H9 (cell line): ENCODE results near the gene C2orf78. TPM values are rescaled to one million over a fixed set of nuclear protein-coding genes. Genes with fewer than 3 reads are reported as not detected.

Source experiments
- DNase-seq: peaks from one replicate; pipeline ENCODE4 v3.0.0-alpha.2; 2017
- H2AFZ ChIP-seq: one replicate; pipeline ENCODE4 v1.6.1; 2013; ENCODE audit warnings: mild to moderate bottlenecking, low read length, control low read depth, moderate library complexity
- H2AK5ac ChIP-seq: 2 replicates; pipeline ENCODE4 v1.6.1; 2013; ENCODE audit warnings: low read length, control low read depth, mixed read lengths; ENCODE audit not compliant: insufficient read length
- H2BK120ac ChIP-seq: one replicate; pipeline ENCODE4 v1.6.1; 2013; ENCODE audit warnings: low read depth, mild to moderate bottlenecking, low read length, control low read depth, inconsistent platforms; ENCODE audit not compliant: poor library complexity, severe bottlenecking
- H2BK12ac ChIP-seq: 2 replicates; pipeline ENCODE4 v1.6.1; 2013; ENCODE audit warnings: low read length, control low read depth, mixed read lengths, low read depth; ENCODE audit not compliant: insufficient read length
- H2BK15ac ChIP-seq: 2 replicates; pipeline ENCODE4 v1.6.1; 2013; ENCODE audit warnings: low read depth, low read length, control low read depth
- H2BK20ac ChIP-seq: one replicate; pipeline ENCODE4 v1.6.1; 2013; ENCODE audit warnings: low read depth, mild to moderate bottlenecking, low read length, control low read depth, inconsistent platforms; ENCODE audit not compliant: poor library complexity, severe bottlenecking
- H2BK5ac ChIP-seq: 2 replicates; pipeline ENCODE4 v1.6.1; 2013; ENCODE audit warnings: low read length, control low read depth, mixed read lengths; ENCODE audit not compliant: insufficient read length
- H3K14ac ChIP-seq: 2 replicates; pipeline ENCODE4 v1.6.1; 2013; ENCODE audit warnings: low read length, control low read depth; ENCODE audit not compliant: insufficient read depth
- H3K18ac ChIP-seq: 2 replicates; pipeline ENCODE4 v1.6.1; 2013; ENCODE audit warnings: low read depth, mild to moderate bottlenecking, mixed read lengths, low read length, control low read depth; ENCODE audit not compliant: insufficient read length
- H3K23ac ChIP-seq: 2 replicates; pipeline ENCODE4 v1.6.1; 2013; ENCODE audit warnings: low read length, control low read depth, mixed read lengths, low read depth; ENCODE audit not compliant: insufficient read length
- H3K23me2 ChIP-seq: 2 replicates; pipeline ENCODE4 v1.6.1; 2013; ENCODE audit warnings: low read depth, mild to moderate bottlenecking, mixed read lengths, low read length, control low read depth; ENCODE audit not compliant: insufficient read length, poor library complexity, severe bottlenecking
- H3K27ac ChIP-seq: 2 replicates; pipeline ENCODE4 v1.5.1; 2013; ENCODE audit warnings: low read length, control low read depth, mixed read lengths, low read depth; ENCODE audit not compliant: insufficient read length
- H3K27me3 ChIP-seq: 2 replicates; pipeline ENCODE4 v1.6.1; 2013; ENCODE audit warnings: low read length, control low read depth, inconsistent platforms; ENCODE audit not compliant: insufficient read depth
- H3K4ac ChIP-seq: 2 replicates; pipeline ENCODE4 v1.6.1; 2013; ENCODE audit warnings: low read depth, mild to moderate bottlenecking, control low read depth, inconsistent platforms, low read length, moderate library complexity
- H3K4me1 ChIP-seq: 2 replicates; pipeline ENCODE4 v1.6.1; 2013; ENCODE audit warnings: low read length, control low read depth, inconsistent platforms; ENCODE audit not compliant: insufficient read depth
- H3K4me2 ChIP-seq: 2 replicates; pipeline ENCODE4 v1.6.1; 2013; ENCODE audit warnings: low read length, control low read depth, mixed read lengths; ENCODE audit not compliant: insufficient read length, insufficient read depth
- H3K56ac ChIP-seq: 2 replicates; pipeline ENCODE4 v1.6.1; 2013; ENCODE audit warnings: low read depth, mild to moderate bottlenecking, mixed read lengths, low read length, control low read depth; ENCODE audit not compliant: insufficient read length
- H3K79me1 ChIP-seq: 2 replicates; pipeline ENCODE4 v1.6.1; 2013; ENCODE audit warnings: low read depth, mild to moderate bottlenecking, moderate library complexity, low read length, control low read depth, inconsistent platforms; ENCODE audit not compliant: insufficient read depth, poor library complexity, severe bottlenecking
- H3K79me2 ChIP-seq: 2 replicates; pipeline ENCODE4 v1.6.1; 2013; ENCODE audit warnings: low read length, control low read depth, inconsistent platforms; ENCODE audit not compliant: insufficient read depth
- H3K9ac ChIP-seq: 2 replicates; pipeline ENCODE4 v1.6.1; 2013; ENCODE audit warnings: low read length, control low read depth, mixed read lengths; ENCODE audit not compliant: insufficient read length; ENCODE audit errors: extremely low read depth
- H3K9me3 ChIP-seq: one replicate; pipeline ENCODE4 v1.6.1; 2013; ENCODE audit warnings: low read depth, low read length, inconsistent platforms; ENCODE audit not compliant: control insufficient read depth
- H3T11ph ChIP-seq: one replicate; pipeline ENCODE4 v1.6.1; 2013; ENCODE audit warnings: mild to moderate bottlenecking, low read length, control low read depth, inconsistent platforms
- H4K20me1 ChIP-seq: one replicate; pipeline ENCODE4 v1.6.1; 2013; ENCODE audit not compliant: control insufficient read depth, insufficient read length, insufficient read depth
- H4K5ac ChIP-seq: 2 replicates; pipeline ENCODE4 v1.6.1; 2013; ENCODE audit warnings: low read depth, mild to moderate bottlenecking, mixed read lengths, low read length, control low read depth; ENCODE audit not compliant: insufficient read length
- H4K8ac ChIP-seq: replicated peaks from 2 replicates; pipeline ENCODE4 v1.6.1; 2013; ENCODE audit warnings: low read length, control low read depth, mixed read lengths, low read depth; ENCODE audit not compliant: insufficient read length
- H4K91ac ChIP-seq: 2 replicates; pipeline ENCODE4 v1.6.1; 2013; ENCODE audit warnings: low read depth, mild to moderate bottlenecking, moderate library complexity, mixed read lengths, low read length, control low read depth; ENCODE audit not compliant: insufficient read length
- H3K27ac Mint-ChIP-seq, 3 experiments: 2 replicates in 2 of 3; 3 replicates in 1 of 3; pipeline ENCODE4 v1.8.0; 2020 to 2021; ENCODE audit warnings: mixed read lengths in 3 of 3, mild to moderate bottlenecking in 1 of 3, moderate library complexity in 1 of 3
- H3K27me3 Mint-ChIP-seq: 2 replicates; pipeline ENCODE4 v1.8.0; 2021; ENCODE audit warnings: low read depth, mild to moderate bottlenecking, moderate library complexity, mixed read lengths
- H3K36me3 Mint-ChIP-seq, 3 experiments: 2 replicates in 2 of 3; 3 replicates in 1 of 3; pipeline ENCODE4 v1.8.0; 2020 to 2021; ENCODE audit warnings: low read depth in 3 of 3, mixed read lengths in 3 of 3; ENCODE audit not compliant: insufficient read depth in 1 of 3
- H3K4me1 Mint-ChIP-seq, 2 experiments: 2 replicates each; pipeline ENCODE4 v1.8.0; 2020; ENCODE audit warnings: mixed read lengths in 2 of 2
- H3K4me3 Mint-ChIP-seq, 2 experiments: 2 replicates in 1 of 2; 3 replicates in 1 of 2; pipeline ENCODE4 v1.8.0; 2020 to 2021; ENCODE audit warnings: mild to moderate bottlenecking in 2 of 2, mixed read lengths in 2 of 2, moderate library complexity in 1 of 2
- H3K9me3 Mint-ChIP-seq, 2 experiments: 2 replicates in 1 of 2; 3 replicates in 1 of 2; pipeline ENCODE4 v1.8.0; 2020; ENCODE audit warnings: mild to moderate bottlenecking in 2 of 2, mixed read lengths in 2 of 2, moderate library complexity in 1 of 2
- CTCF ChIP-seq: fragments of 200-600 bp; sonication (generic); conservative IDR thresholded peaks from 3 replicates; pipeline ENCODE4 v1.8.0; 2021; ENCODE audit warnings: antibody characterized with exemption, mild to moderate bottlenecking
- WGBS: extraction: QIAGEN DNeasy Blood & Tissue Kit; methylation state at CpG from one replicate; pipeline ENCODE4 v1.1.7; 2013; ENCODE audit warnings: missing lambda C conversion rate, low lambda C conversion rate, mixed read lengths; ENCODE audit not compliant: insufficient read length; ENCODE audit errors: extremely low coverage; 5-methylcytosine and 5-hydroxymethylcytosine counted together
- total RNA-seq: library from RNA; stranded (reverse); gene quantifications from 2 replicates; pipeline ENCODE4 v1.2.1, GENCODE V29; 2021

The C2orf78 gene
- total RNA-seq, 1 experiment from 2014 or later: 0.09 TPM

DNA sequence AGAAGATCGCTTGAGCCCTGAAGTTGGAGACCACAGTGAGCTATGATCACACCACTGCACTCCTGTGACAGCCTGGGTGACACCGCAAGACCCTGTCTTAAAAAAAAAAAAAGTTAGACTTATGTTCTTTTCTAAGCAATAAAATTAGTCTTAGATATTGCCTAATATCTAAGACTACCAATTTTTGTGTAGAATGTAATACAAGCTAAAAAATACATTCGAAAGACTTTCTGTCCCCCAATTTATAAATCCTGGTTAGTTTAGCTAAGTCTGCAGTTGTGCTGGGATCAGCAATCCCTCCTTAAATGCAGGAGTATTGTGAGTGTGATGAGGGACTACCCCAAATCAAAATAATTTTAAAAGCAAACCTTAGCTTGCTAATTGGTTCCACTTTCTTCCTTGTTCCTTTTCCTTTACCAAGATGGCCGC, 44.4 kb downstream of the C2orf78 start:
- Histone ChIP-seq H3K4ac (no peak overlapping the region), H3K79me1 (peaks cover 3% of the 10 kb centered on the region), H3K27me3 (no peaks in the 10 kb centered on the region), H2BK120ac (no peak overlapping the region), H3K27ac (no peak overlapping the region), H4K8ac (peak overlapping the region; percentile 24), H3K18ac (no peak overlapping the region), H3K14ac (no peak overlapping the region), H3K56ac (no peak overlapping the region), H3K23me2 (peaks cover 6% of the 10 kb centered on the region), H3K23ac (no peak overlapping the region), H2BK15ac (no peak overlapping the region), H3K9ac (no peak overlapping the region), H2BK20ac (no peak overlapping the region), H2BK5ac (no peak overlapping the region), H3K4me1 (no peaks in the 10 kb centered on the region), H2AK5ac (no peak overlapping the region), H4K20me1 (no peaks in the 10 kb centered on the region), H2AFZ (peak overlapping the region; percentile 100), H3K4me2 (peak overlapping the region; percentile 99), H3K9me3 (no peaks in the 10 kb centered on the region), H2BK12ac (no peak overlapping the region), H3K79me2 (peaks cover 5% of the 10 kb centered on the region; the same call in 1 of the 2 replicates), H4K91ac (no peak overlapping the region), H3T11ph (no peak overlapping the region), H4K5ac (peak overlapping the region; percentile 94)
- Mint-ChIP-seq H3K4me1 (peaks cover 16 to 27% of the 10 kb centered on the region in 2 experiments), H3K27ac (peak overlapping the region in 2 of 3 experiments; percentile 75 to 94; a peak in 4 of 7 replicates), H3K4me3 (peak overlapping the region; percentile 87 to 88), H3K27me3 (peaks cover 24% of the 10 kb centered on the region), H3K9me3 (peaks cover 0 to 2% of the 10 kb centered on the region in 2 experiments; a peak in 1 of 5 replicates), H3K36me3 (peaks cover 18 to 24% (median 19%) of the 10 kb centered on the region in 3 experiments)
- no peak for DNase-seq
- WGBS: no CpG with 5 or more reads among the region's 4 CpGs
- no peak for TF ChIP-seq CTCF
